Testis (tissue), 2 donors: ENCODE results near the gene SCAMP1.

Experiments used
- POLR2A ChIP-seq: fragments of 450-650 bp; IDR thresholded peaks from one replicate; pipeline ENCODE4 v1.6.1; 2017; ENCODE audit warnings: antibody characterized with exemption, mild to moderate bottlenecking, moderate library complexity
- TF ChIP-seq, protein P1 (sequence below), 3 experiments: fragments of 450-650 bp in 2 of 3; fragments of 200-600 bp in 1 of 3; sonication (generic) in 1 of 3; IDR thresholded peaks; one replicate each; pipeline ENCODE4 v1.5.1; 2016 to 2019; ENCODE audit warnings: antibody characterized with exemption in 3 of 3, mild to moderate bottlenecking in 2 of 3, moderate library complexity in 1 of 3

DNA sequence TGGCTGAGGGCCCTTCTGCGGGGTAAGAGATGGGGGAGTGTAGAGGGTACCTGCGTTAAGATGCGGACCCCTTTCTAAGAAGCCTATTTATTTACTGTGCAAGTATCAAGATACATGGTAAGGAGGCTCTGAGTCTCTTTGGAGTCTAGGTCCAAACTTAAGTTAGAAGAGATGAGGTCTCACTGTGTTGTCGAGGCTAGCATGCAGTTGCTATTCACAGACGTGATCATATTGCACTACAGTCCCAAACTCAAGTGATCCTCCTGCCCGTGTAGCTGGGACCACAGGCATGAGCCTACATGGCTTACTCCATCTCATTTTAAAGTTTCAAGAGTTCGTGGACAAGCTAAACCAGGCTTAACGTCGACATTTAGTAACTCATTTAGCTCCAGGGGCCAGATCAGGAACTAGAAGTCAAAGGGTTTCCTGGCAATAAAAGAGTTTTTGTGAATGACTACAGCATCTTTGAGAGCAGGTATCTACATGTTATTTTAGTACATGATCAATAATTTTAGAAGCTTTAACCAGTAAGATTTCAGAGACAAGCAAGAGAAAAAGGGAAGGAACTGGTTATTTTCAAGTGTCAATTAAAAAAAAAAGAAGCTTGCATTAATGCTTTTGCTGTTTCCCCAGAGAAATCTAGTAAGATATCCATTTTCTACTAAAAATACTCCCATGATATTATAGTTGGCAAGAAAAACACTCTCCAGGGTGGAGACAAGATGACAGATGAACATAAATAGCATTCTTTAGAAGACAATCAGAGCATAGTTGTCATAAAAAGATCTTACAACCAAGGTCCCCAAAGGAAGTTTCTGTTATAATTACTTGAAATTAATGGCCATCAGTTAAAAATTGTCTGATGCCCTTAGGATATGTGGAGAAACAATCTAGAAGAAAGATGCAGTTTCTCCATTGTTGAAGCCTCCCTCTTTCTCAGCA is 141.3 kb downstream of the SCAMP1 start:
- no peak for TF ChIP-seq POLR2A
- TF ChIP-seq, protein P1, sequence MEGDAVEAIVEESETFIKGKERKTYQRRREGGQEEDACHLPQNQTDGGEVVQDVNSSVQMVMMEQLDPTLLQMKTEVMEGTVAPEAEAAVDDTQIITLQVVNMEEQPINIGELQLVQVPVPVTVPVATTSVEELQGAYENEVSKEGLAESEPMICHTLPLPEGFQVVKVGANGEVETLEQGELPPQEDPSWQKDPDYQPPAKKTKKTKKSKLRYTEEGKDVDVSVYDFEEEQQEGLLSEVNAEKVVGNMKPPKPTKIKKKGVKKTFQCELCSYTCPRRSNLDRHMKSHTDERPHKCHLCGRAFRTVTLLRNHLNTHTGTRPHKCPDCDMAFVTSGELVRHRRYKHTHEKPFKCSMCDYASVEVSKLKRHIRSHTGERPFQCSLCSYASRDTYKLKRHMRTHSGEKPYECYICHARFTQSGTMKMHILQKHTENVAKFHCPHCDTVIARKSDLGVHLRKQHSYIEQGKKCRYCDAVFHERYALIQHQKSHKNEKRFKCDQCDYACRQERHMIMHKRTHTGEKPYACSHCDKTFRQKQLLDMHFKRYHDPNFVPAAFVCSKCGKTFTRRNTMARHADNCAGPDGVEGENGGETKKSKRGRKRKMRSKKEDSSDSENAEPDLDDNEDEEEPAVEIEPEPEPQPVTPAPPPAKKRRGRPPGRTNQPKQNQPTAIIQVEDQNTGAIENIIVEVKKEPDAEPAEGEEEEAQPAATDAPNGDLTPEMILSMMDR (IDR thresholded peaks at IDR 0.05): no peak
